Lung (tissue), 12 donors: Measurements from ENCODE around the gene PACSIN1. TPM values are rescaled to one million over a fixed set of nuclear protein-coding genes. Genes with fewer than 3 reads are reported as not detected.

Source experiments
- ATAC-seq: fragments of 200-7000 bp; cut with Tn5 transposase; one replicate; pipeline ENCODE4 v1.9.1; 2020; ENCODE audit warnings: moderate number of reproducible peaks; ENCODE audit not compliant: insufficient read depth, low FRiP score
- DNase-seq, 3 donors: peaks; one replicate each; pipeline ENCODE4 v3.0.0-alpha.2; 2013 to 2017
- H3K27ac ChIP-seq, 2 donors: one replicate each; pipeline ENCODE4 v1.5.1; 2013; ENCODE audit warnings: mild to moderate bottlenecking in 2 of 2, moderate library complexity in 2 of 2, control low read depth in 1 of 2, inconsistent platforms in 1 of 2, low read depth in 1 of 2, low read length in 1 of 2
- H3K27me3 ChIP-seq, 3 donors: one replicate each; pipeline ENCODE4 v1.5.1; 2013; ENCODE audit warnings: low read length in 2 of 3; ENCODE audit not compliant: control insufficient read depth in 3 of 3, insufficient read depth in 3 of 3
- H3K36me3 ChIP-seq, 4 donors: one replicate each; pipeline ENCODE4 v1.5.1; 2013; ENCODE audit warnings: low read length in 4 of 4, mild to moderate bottlenecking in 1 of 4, moderate library complexity in 1 of 4; ENCODE audit not compliant: control insufficient read depth in 4 of 4, insufficient read depth in 4 of 4
- H3K4me1 ChIP-seq, 5 donors: one replicate each; pipeline ENCODE4 v1.5.1; 2013; ENCODE audit warnings: low read length in 5 of 5, mild to moderate bottlenecking in 2 of 5, moderate library complexity in 1 of 5; ENCODE audit not compliant: control insufficient read depth in 5 of 5, insufficient read depth in 5 of 5
- H3K4me3 ChIP-seq: one replicate; pipeline ENCODE4 v1.5.1; 2013; ENCODE audit warnings: mild to moderate bottlenecking, control low read depth, moderate library complexity
- H3K9ac ChIP-seq, 2 donors: one replicate each; pipeline ENCODE4 v1.5.1; 2013; ENCODE audit warnings: low read length in 2 of 2, control low read depth in 1 of 2; ENCODE audit not compliant: insufficient read depth in 1 of 2
- H3K9me3 ChIP-seq, 4 donors: one replicate each; pipeline ENCODE4 v1.5.1; 2013; ENCODE audit warnings: low read length in 3 of 4, mild to moderate bottlenecking in 1 of 4, moderate library complexity in 1 of 4; ENCODE audit not compliant: control insufficient read depth in 4 of 4, insufficient read depth in 3 of 4
- CTCF ChIP-seq: IDR thresholded peaks from 2 replicates; pipeline ENCODE4 v1.5.1; 2012; ENCODE audit warnings: mild to moderate bottlenecking; ENCODE audit errors: control extremely low read depth, extremely low read depth
- WGBS, 2 donors: extraction: QIAGEN DNeasy Blood & Tissue Kit; methylation state at CpG; one replicate each; pipeline ENCODE4 v1.1.7; 2013; 5-methylcytosine and 5-hydroxymethylcytosine counted together
- polyA plus RNA-seq, 2 donors: library from polyadenylated mRNA; stranded (reverse); fragments of 200-250 nt; gene quantifications; one replicate each; pipeline ENCODE4 v1.2.1, GENCODE V29; 2013
- total RNA-seq, 2 donors: library from RNA; depleted of rRNA in 1 of 2; stranded (reverse); fragments of >200 nt in 1 of 2; gene quantifications; one replicate each; pipeline ENCODE4 v1.2.1, GENCODE V29; 2014 to 2021
- donor health status: control.
- donor health status: control.
- donor health status: Bipolar disorder and iron deficiency.
- donor health status: healthy.
- donor health status: DM: yes; HTN: yes; CAD: no.

PACSIN1 gene
- total and polyA plus RNA-seq, 4 donors = 0.02 to 0.17 (median 0.12) TPM

GRCh38 chr6:34524499-34524898 lies 58.6 kb downstream of the PACSIN1 start:
- WGBS, 2 donors = 79 to 86% methylated on average over 5 of the region's 5 CpGs
- DNase-seq (no peak), ATAC-seq (no peak)
- no peak for TF ChIP-seq CTCF
- H3K27me3 ChIP-seq = no peaks in the 10 kb centered on the region
- H3K27ac ChIP-seq = no peak overlapping the region
- peaks cover 0 to 14% (median 0%) of the 10 kb centered on the region in 5 donors for H3K4me1 ChIP-seq
- no peaks in the 10 kb centered on the region for H3K36me3 ChIP-seq
- no peak overlapping the region for H3K4me3 ChIP-seq
- H3K9ac ChIP-seq = no peak overlapping the region
- no peaks in the 10 kb centered on the region for H3K9me3 ChIP-seq

- 86 to 88% methylated on average over 4 to 5 of the region's 5 CpGs for WGBS, 2 donors
- Histone ChIP-seq H3K9me3 (no peaks in the 10 kb centered on the region), H3K9ac (no peak overlapping the region), H3K36me3 (no peaks in the 10 kb centered on the region), H3K27me3 (no peaks in the 10 kb centered on the region), H3K4me1 (peaks cover 0 to 14% (median under 1%) of the 10 kb centered on the region in 5 donors), H3K4me3 (no peak overlapping the region), H3K27ac (no peak overlapping the region)
- no peak for TF ChIP-seq CTCF
- ATAC-seq = no peak
- DNase-seq = peak in 1 of 3 donors; percentile 20
Measured at GRCh38 chr6:34524971-34525370, 59.1 kb downstream of the PACSIN1 start.

- H3K9me3 ChIP-seq = no peaks in the 10 kb centered on the region
- H3K27ac ChIP-seq = no peak overlapping the region
- H3K4me3 ChIP-seq = no peak overlapping the region
- H3K9ac ChIP-seq = no peak overlapping the region
- peaks cover 0 to 14% (median 2%) of the 10 kb centered on the region in 5 donors for H3K4me1 ChIP-seq
- no peaks in the 10 kb centered on the region for H3K27me3 ChIP-seq
- H3K36me3 ChIP-seq = no peaks in the 10 kb centered on the region
- no peak for ATAC-seq
- no peak for DNase-seq
- whole genome bisulfite sequencing, 2 donors = 96 to 97% methylated on average over 13 of the region's 13 CpGs
- TF ChIP-seq CTCF = no peak
Measured at GRCh38 chr6:34525431-34526175, 59.7 kb downstream of the PACSIN1 start.
